ENCODE data around the gene REN. TPM values are rescaled to one million over a fixed set of nuclear protein-coding genes. Genes with fewer than 3 reads are reported as not detected.
A peak's percentile ranks its signal among the peaks of the same experiment; 100 is the strongest.

REN gene
- total and polyA plus RNA-seq, 2 of the 8 experiments (the other 6 are each of a cell fraction or from before 2014, with no cell fraction given): 0.05 TPM; not detected in 1

DNA sequence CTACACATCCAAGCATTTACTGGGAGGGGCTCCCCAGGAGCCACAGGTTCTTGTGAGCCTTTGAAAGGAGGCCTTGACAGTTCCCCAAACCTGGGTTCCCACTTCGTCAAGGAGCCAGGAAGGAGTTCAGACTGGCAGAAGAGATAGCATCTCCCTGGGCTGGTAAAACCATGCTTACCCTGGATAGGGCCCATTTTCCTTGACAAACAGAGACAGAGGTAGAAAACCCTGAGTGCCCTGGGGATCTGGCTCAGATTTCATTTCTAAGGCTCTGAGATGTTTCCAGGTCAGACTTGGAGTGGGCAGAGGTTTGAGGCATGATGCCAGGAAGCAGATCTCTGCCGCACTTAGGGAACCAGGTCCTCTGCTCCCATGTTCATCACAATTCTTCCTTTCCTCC lies 17.0 kb downstream of the REN start:
- no peak overlapping the region for H3K27ac ChIP-seq (ENCODE audit: low read depth, low read length)
- H3K4me3 ChIP-seq (ENCODE audit: extremely low read depth in 1 of 4, insufficient read depth in 2 of 4, low read depth in 3 of 4, low read length in 4 of 4): no peak overlapping the region
- DNase-seq (ENCODE audit: low read depth in 1 of 2, low spot score in 2 of 2): no peak
- no peaks in the 10 kb centered on the region for H3K79me2 ChIP-seq (ENCODE audit: control insufficient read depth in 1 of 2, insufficient read depth in 2 of 2, low read length in 2 of 2)
- no peak overlapping the region for H3K23ac ChIP-seq (ENCODE audit: insufficient read length)
- no peak overlapping the region for H4K91ac ChIP-seq (replicated peaks; ENCODE audit: insufficient read length, low read length)
- H2BK12ac ChIP-seq (ENCODE audit: low read depth, low read length): no peak overlapping the region
- no peak overlapping the region for H4K8ac ChIP-seq (ENCODE audit: extremely low read depth, insufficient read depth, low read length)
- H3K9ac ChIP-seq (replicated peaks in 1 of 4; ENCODE audit: extremely low read depth in 1 of 4, low read depth in 3 of 4, low read length in 3 of 4): no peak overlapping the region
- ChIA-PET CTCF (ENCODE audit: partially characterized antibody) (interaction anchor here (0.6 to 4.9 kb wide), 8 partner anchors 12 to 289 kb away, joined by 3 to 34 read pairs (median 6); no protein-coding TSS in a partner anchor), POLR2A (ENCODE audit: partially characterized antibody) (interaction anchor here (0.7 to 6.5 kb wide), 4 partner anchors 10 to 201 kb away, joined by 3 to 35 read pairs (median 4); no protein-coding TSS in a partner anchor)
- H3K4ac ChIP-seq (replicated peaks; ENCODE audit: insufficient read length, low read depth, low read length): no peak overlapping the region
- H4K5ac ChIP-seq (ENCODE audit: insufficient read length, low read depth, low read length): no peak overlapping the region
- no peak overlapping the region for H3K56ac ChIP-seq (replicated peaks; ENCODE audit: insufficient read length, low read depth, low read length)
- H2BK120ac ChIP-seq (replicated peaks; ENCODE audit: low read depth, low read length): no peak overlapping the region
- no peak for FAIRE-seq
- H2BK15ac ChIP-seq (ENCODE audit: low read length): 0 out of 2 replicates have a peak overlapping the region, but pooled peaks have one; percentile 40
- no peak overlapping the region for H3K18ac ChIP-seq (ENCODE audit: extremely low read depth, low read length)
- no peaks in the 10 kb centered on the region for H3K36me3 ChIP-seq (ENCODE audit: control insufficient read depth in 2 of 4, insufficient read depth in 4 of 4, low read length in 3 of 4)
- H2AK5ac ChIP-seq (ENCODE audit: low read depth, low read length): no peak overlapping the region
- H3K79me1 ChIP-seq (ENCODE audit: low read depth, low read length): peaks cover 2% of the 10 kb centered on the region; the same call in 1 of the 2 replicates
- H3K14ac ChIP-seq (ENCODE audit: insufficient read length): no peak overlapping the region
- no peaks in the 10 kb centered on the region for H3K9me3 ChIP-seq (ENCODE audit: insufficient read depth in 2 of 2, low read depth in 1 of 2, low read length in 1 of 2)
- H3K23me2 ChIP-seq (ENCODE audit: low read depth, low read length): peaks cover 12% of the 10 kb centered on the region; the same call in 1 of the 2 replicates
- H2BK20ac ChIP-seq (ENCODE audit: low read length): no peak overlapping the region
- H2BK5ac ChIP-seq (ENCODE audit: low read depth, low read length): no peak overlapping the region
- peaks cover 0 to 18% (median 16%) of the 10 kb centered on the region in 4 experiments; a peak in 5 of 7 replicates for H3K27me3 ChIP-seq (replicated peaks in 1 of 4; ENCODE audit: control insufficient read depth in 3 of 4, extremely low read depth in 1 of 4, insufficient read depth in 3 of 4, low read length in 3 of 4)
- no peak overlapping the region; a peak in 1 of 4 replicates for H3K4me2 ChIP-seq (ENCODE audit: insufficient read depth in 1 of 2, low read depth in 2 of 2, low read length in 2 of 2)
- WGBS, 2 experiments (ENCODE audit: extremely low coverage in 1 of 2, insufficient coverage in 1 of 2, insufficient read length in 1 of 2, insufficient replicate concordance in 2 of 2, low coverage in 1 of 2, low lambda C conversion rate in 2 of 2, missing lambda C conversion rate in 1 of 2): 71% methylated on average over 2 of the region's 2 CpGs; no CpG with 5 or more reads in 1 of the 2 experiments
- peaks cover 0 to 44% (median 29%) of the 10 kb centered on the region in 4 experiments; a peak in 6 of 7 replicates for H3K4me1 ChIP-seq (replicated peaks in 1 of 4; ENCODE audit: control insufficient read depth in 3 of 4, insufficient read depth in 4 of 4, low read length in 3 of 4)
- no peak overlapping the region for H2AFZ ChIP-seq (ENCODE audit: low read length)
- H4K20me1 ChIP-seq (replicated peaks in 1 of 2; ENCODE audit: control insufficient read depth in 1 of 2, insufficient read depth in 2 of 2, low read length in 2 of 2): no peaks in the 10 kb centered on the region
- no peak for TF ChIP-seq CTBP2 (IDR thresholded peaks at IDR 0.05; ENCODE audit: borderline replicate concordance, insufficient read depth, insufficient read length, low read length)
- no peak for TF ChIP-seq MAFK (IDR thresholded peaks at IDR 0.05; ENCODE audit: low read depth, low read length)
- TF ChIP-seq, protein P1, sequence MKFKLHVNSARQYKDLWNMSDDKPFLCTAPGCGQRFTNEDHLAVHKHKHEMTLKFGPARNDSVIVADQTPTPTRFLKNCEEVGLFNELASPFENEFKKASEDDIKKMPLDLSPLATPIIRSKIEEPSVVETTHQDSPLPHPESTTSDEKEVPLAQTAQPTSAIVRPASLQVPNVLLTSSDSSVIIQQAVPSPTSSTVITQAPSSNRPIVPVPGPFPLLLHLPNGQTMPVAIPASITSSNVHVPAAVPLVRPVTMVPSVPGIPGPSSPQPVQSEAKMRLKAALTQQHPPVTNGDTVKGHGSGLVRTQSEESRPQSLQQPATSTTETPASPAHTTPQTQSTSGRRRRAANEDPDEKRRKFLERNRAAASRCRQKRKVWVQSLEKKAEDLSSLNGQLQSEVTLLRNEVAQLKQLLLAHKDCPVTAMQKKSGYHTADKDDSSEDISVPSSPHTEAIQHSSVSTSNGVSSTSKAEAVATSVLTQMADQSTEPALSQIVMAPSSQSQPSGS (IDR thresholded peaks at IDR 0.05; ENCODE audit: low read length): no peak
- TF ChIP-seq RNF2 (IDR thresholded peaks at IDR 0.05; ENCODE audit: borderline replicate concordance, low read depth, low read length, missing control alignments, poor library complexity, severe bottlenecking): no peak
- no peak for TF ChIP-seq CREB1 (IDR thresholded peaks at IDR 0.05)
- no peak for TF ChIP-seq SRF (IDR thresholded peaks at IDR 0.05; ENCODE audit: low read depth, low read length)
- TF ChIP-seq TEAD4 (IDR thresholded peaks at IDR 0.05; ENCODE audit: low read depth, low read length): no peak
- TF ChIP-seq GABPA (IDR thresholded peaks at IDR 0.05; ENCODE audit: borderline replicate concordance, insufficient read depth, low read length): no peak
- no peak for TF ChIP-seq POU5F1 (IDR thresholded peaks at IDR 0.05; ENCODE audit: low read depth, low read length)
- no peak for TF ChIP-seq EP300 (IDR thresholded peaks at IDR 0.05; ENCODE audit: borderline replicate concordance in 1 of 2, low read depth in 2 of 2, low read length in 2 of 2)
- TF ChIP-seq SP2 (IDR thresholded peaks at IDR 0.05; ENCODE audit: low read length): no peak
